Measurements from ENCODE around the gene LIN54.

DNA sequence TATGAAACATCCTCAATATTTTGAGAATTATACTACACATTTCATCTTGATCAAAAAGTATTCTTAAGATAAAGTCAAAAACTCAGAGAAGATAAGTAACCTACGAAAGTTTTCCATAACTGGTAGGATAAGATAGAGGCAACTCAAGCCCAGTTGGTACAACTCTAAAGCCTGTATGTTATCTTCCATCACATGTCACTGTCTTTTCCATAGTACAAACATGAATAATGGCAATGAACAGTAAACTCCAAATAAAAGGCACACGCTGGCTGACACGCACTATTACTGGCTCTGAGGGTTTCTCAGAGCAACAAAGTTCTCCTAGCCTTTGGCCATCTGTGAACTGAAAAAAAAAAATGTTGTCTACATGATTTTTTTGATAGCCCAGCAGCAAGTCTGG lies 27.2 kb downstream of the LIN54 start:
- TF ChIP-seq CTCF (IDR thresholded peaks at IDR 0.05 in 8 of 11, conservative IDR thresholded peaks at IDR 0.05 in 3 of 11) (no peak), POLR2A (IDR thresholded peaks at IDR 0.05) (no peak), POLR2AphosphoS5 (IDR thresholded peaks at IDR 0.05) (no peak)

Data from spleen (tissue), 7 donors.